Astrocyte of the hippocampus (primary cell): Measurements from ENCODE around the gene LUC7L2.
"Not testable (repeated sequence)": the region's sequence is repeated elsewhere in the genome, so short reads cannot be mapped to it uniquely, and the experiment has no call there.

Source experiments
- DNase-seq: peaks from one replicate; pipeline ENCODE4 v3.0.0; 2011; ENCODE audit warnings: low read depth, low spot score

Gene LUC7L2

DNA sequence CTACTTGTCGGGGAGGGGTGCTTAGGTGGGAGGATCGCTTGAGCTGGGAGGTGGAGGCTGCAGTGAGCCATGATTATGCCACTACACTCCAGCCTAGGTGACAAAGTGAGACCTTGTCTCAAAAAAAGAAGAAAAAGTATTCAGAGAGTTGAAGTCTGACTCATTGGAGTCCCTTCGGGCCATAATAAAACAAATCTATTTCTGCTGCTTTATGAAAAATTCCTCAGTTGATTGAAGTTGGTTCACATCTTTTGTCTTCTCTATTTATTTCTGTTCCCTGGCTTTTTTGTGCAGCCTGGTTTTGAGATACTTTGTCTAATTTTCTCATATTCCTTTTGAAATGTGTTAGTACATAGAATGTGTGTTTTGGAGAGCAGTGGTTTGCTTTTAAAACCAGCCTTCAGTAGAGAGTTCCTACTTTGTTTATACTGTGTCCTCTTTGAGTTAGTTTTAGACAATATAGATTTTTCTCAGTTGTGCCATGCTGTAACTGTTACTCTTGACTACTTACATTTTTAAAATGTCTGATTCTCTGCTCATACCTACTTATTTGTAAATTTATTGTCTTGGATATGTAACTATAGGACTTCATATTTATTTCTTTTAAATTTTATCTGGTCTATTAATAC lies 36.7 kb downstream of the LUC7L2 start:
- peak; percentile 8 for DNase-seq

DNA sequence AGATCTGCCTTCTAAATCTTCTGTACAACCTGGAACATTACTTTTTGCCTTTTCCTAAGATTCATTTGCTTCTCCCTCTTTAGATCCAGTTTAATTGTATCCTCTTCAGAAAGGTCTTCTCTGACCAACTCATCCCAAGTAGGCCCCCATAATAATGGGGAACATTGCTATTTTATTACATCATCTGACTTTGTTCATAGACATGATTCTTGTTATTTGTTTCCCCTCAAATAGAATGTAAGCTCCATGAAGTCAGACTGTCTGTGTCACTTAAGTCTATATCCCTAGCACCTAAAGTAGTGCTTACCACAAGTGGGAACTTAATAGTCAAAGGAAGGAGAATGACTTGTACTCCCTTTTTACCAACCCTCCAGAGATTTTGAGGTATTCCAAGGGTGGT lies 37.5 kb downstream of the LUC7L2 start:
- no peak for DNase-seq

DNA sequence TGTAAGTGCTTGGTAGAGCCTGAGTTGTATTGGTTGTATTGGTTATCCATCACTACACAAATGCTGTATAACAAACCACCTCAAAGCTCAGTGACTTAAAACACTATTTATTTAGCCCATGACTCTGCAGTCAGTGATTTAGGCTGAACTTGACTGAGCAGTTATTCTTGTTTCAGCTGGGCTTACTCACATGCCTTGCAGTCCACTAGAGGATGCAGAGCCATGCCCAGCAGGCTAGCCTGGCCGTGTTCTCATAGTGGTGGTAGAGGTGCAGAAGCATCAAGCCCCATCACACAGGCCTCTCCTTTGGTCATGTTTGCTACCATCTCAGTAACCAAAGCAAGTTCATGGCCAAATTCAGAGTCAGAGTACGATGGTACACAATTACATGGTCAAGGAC lies 43.9 kb downstream of the LUC7L2 start:
- DNase-seq: no peak

GRCh38 chr7:139407555-139407954 lies 47.9 kb downstream of the LUC7L2 start:
- no peak for DNase-seq

DNA sequence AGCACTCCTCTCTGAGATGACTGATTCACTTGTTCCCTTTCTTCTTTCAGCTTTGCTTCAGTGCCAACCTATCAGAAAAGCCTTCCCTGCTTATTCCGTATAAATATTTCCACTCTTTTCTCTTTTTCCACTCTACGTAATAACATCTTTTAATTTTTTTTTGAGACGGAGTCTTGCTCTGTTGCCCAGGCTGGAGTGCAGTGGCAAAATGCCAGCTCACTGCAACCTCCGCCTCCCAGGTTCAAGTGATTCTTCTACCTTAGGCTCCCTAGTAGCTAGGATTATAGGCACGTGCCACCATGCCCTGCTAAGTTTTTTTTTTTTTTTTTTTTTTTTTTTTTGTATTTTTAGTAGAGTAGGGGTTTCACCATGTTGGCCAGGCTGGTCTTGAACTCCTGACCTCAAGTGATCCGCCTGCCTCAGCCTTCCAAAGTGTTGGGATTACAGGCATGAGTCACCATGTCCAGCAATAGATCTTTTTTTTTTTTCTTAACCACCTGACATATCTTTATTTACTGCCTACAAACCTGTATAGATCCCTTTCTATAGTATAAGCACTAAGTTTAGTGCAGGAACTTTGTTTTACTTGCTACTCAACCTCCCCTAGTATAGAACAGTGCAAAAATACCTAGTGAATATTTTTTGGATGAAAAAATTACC lies 55.2 kb downstream of the LUC7L2 start:
- DNase-seq: not testable (repeated sequence)

DNA sequence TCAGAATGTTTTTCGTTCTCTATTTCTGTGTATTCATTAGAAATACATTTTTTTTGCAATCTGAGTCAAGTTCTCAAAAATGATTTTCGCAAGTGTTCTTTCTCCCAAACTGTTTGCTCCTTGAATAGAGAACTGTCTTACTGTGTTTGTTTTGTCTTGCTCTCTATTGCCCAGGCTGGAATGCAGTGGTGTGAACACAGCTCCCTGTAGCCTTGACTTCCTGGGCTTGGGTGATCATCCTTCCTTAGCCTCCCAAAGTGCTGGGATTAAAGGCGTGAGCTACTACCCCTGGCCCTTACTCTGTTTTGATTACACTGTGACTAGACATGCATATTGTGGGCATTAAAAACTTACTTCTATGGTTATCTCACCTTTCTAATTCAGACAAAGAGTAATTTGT lies 56.7 kb downstream of the LUC7L2 start:
- DNase-seq: no peak

DNA sequence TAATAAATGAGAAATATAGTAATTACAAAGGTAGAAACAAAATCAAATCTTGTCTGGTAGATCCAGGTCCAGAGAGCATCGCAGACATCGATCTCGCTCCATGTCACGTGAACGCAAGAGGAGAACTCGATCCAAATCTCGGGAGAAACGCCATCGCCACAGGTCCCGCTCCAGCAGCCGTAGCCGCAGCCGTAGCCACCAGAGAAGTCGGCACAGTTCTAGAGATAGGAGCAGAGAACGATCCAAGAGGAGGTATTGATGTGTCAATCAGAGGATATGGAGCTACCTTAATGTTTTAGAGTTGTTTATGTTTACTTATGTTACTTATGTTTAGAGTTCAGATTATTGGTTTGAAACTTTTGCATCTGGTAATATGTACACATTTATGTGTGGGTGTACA lies 57.8 kb downstream of the LUC7L2 start:
- no peak for DNase-seq

DNA sequence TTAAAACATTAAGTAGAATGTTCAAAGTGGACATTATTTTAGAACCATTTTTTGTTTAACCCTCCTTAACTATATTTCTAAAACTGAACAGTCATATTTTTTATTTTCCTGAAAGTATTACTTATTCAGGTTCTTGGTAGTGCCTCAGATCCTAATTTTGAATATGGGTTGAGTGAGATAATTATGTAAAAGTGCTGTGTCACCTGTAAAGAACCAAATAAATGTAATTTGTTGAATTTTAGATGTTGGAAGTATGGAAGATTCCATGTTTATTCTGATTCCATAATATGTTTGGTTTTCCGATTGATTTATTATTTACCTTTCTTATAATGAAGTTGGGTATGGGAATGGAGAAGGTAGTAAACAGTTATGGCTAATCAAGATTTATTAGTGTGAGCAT lies 61.4 kb downstream of the LUC7L2 start:
- DNase-seq: no peak

DNA sequence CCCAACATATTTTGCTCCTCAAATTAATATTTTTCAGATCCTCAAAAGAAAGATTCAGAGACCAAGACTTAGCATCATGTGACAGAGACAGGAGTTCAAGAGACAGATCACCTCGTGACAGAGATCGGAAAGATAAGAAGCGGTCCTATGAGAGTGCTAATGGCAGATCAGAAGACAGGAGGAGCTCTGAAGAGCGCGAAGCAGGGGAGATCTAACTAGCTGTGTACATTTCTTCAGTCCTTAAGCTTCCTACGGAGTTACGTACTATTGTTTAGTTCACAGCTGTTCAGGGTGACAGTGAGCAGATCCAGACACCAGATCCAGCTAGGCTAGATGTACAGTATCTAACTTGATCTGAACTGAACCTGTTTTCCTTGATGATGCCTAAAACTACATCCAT lies 62.4 kb downstream of the LUC7L2 start:
- DNase-seq: no peak

DNA sequence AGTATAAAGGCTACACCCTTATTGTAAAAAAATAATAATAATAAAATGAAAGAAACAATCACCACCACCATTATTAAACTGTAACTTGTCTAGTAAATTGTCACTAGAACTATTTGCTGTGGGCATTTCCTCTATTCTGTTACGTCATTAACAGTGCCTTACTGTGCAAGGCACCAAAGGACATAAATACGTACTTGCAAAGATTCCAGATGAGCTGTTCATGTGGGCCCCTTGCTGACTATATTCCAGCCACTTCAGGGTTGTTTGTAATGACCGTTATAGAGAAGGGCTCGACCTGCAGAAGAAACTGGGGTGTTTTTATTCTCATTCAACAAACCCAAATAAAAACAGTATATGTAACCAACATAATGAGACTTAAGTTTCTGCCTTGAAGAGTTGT lies 63.4 kb downstream of the LUC7L2 start:
- DNase-seq: no peak

- DNase-seq: no peak
Observed at GRCh38 chr7:139424004-139424403, 64.3 kb downstream of the LUC7L2 start.

DNA sequence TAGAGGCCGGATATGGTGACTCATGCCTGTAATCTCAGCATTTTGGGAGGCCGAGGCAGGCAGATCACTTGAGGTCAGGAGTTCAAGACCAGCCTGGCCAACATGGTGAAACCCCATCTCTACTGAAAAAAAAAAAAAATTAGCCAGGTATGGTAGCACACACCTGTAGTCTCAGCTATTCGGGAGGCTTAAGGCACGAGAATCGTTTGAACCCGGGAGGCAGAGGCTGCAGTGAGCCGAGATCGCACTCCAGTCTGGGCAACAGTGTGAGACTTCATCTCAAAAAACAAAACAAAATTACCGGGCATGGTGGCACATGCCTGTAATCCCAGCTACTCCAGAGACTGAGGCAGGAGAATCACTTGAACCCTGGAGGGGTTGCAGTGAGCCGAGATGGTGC lies 66.0 kb downstream of the LUC7L2 start:
- DNase-seq: not testable (repeated sequence)

DNA sequence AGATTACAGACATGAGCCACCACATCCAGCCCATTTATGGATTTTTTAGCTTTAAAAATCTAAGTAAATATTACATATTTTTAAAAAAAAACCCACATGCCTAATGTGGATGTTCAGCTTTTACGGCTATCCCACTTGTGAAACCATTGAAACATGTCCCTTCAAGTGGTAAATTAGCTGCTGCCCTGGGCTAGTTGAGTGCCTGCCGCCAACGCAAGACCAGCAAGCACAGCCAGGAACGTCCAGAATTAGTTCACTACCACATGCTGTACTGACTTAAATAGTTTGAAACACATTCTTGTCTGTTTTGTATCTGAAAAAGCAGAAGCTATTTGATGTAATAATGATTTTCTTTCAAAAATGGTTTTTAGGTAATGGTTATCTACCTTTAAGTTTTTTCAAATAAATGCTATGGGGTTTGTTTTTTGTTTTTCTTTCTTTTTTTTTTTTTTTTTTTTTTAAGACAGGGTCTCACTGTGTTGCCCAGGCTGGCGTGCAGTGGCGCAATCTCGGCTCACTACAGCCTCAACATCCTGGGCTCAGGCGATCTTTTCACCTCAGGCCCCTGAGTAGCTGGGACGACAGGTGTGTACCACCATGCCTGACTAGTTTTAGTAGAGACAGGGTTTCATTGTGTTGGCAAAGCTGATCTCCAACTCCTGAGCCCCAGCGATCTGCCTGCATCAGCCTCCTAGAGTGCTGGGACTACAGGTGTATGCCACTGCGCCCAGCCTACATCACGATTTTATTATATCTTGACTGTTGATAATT lies 66.7 kb downstream of the LUC7L2 start:
- DNase-seq: no peak

DNA sequence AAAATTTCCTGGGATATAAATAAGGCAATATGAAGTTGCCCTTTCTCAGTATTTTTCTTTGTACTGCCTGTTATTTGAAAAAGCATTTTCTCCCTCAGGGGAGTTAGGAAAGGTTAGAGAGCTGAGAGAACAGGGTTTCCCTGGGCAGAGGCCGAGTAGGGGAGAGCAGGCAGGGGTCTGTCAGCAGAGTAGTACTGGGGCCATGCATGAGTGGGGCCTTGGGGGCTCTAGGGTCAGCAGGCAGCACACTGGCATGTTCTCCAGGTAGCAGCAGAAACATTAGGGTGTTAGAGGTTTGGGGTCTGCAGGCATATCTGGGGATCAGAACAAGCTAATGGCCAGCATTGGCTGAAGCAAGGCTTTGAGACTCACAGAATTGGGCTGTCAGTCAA lies 67.3 kb downstream of the LUC7L2 start:
- DNase-seq: no peak

- DNase-seq: no peak
Observed at GRCh38 chr7:139427788-139428187, 68.1 kb downstream of the LUC7L2 start.

DNA sequence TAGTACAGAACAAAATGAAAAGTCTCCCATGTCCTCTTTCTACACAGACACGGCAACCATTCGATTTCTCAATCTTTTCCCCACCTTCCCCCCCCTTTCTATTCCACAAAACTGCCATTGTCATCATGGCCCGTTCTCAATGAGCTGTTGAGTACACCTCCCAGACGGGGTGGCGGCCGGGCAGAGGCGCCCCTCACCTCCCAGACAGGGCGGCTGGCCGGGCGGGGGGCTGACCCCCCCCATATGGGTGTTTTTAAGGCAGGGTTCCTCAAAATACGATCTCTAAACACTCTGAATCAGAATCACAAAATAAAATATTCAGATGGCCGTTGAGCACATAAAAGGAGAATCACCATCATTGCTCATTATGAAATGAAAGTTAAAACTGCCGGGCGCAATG lies 70.0 kb downstream of the LUC7L2 start:
- DNase-seq: not testable (repeated sequence)

DNA sequence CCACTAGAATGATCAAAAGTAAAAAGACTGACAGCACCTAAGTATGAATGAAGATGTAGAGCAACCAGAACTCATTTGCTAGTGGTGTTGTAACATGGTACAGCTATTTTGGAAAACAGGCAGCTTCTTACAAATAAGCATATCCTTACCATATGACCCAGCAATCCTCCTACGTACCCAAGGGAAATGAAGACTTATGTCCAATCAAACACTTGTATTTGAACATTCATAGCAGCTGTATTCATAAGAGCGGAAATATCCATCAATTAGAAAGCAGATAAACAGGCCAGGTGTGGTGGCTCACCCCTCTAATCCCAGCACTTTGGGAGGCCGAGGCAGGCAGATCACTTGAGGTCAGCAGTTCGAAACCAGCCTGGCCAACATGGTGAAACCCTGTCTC lies 70.7 kb downstream of the LUC7L2 start:
- no peak for DNase-seq

- no peak for DNase-seq
Observed at GRCh38 chr7:139431010-139431409, 71.3 kb downstream of the LUC7L2 start.

DNA sequence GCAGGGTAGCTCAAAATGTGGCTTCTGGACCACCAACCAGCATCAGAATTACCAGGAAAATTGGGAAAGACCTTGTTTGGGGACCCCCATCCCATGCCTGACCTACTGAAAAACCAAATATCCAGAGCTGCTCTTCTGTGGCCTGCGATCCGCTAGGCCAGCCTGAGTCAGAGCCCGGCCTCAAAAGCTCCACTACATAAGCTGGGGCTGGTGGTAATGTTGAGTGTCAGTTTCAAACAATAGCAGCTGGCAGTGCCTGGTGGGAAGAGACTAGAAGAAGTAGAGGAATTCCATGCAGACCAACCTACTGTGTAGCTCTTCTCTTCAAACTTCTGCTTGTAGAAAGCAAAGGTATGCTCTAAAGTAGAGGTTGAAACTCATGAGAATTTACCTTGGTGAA lies 71.8 kb downstream of the LUC7L2 start:
- DNase-seq: peak; percentile 68

- no peak for DNase-seq
Observed at GRCh38 chr7:139436806-139437205, 77.1 kb downstream of the LUC7L2 start.

DNA sequence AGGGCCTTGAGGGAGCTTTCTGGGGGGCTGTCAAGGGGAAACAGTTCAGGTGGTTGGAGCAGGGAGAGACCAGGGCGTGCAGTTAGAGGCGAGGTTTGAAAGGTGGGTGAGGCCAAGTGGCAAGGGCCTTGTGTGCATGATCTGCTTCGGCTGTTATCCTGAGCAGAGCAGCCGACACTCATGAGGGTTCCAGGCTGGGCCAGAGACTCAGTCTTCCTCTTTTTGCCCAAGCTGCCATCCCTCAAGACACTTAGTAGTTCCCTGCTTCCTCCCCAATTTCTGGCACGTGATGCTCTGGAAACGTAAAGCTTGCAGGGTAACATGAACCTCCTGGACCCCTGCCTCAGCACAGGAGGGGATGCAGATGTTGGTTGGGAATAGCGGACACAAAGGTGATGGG lies 79.7 kb downstream of the LUC7L2 start:
- DNase-seq: no peak

- DNase-seq: no peak
Observed at GRCh38 chr7:139441961-139442360, 82.3 kb downstream of the LUC7L2 start.
